ENCODE measurements around the gene TBC1D10A.

GRCh38 chr22:30323246-30323645, 3.5 kb downstream of the TBC1D10A start:
- TF ChIP-seq EZH2 (IDR thresholded peaks at IDR 0.05), result no peak
- no peak for TF ChIP-seq CEBPB (IDR thresholded peaks at IDR 0.05; ENCODE audit: low read depth)
- no peak for TF ChIP-seq CTCF (IDR thresholded peaks at IDR 0.05 in 2 of 3, conservative IDR thresholded peaks at IDR 0.05 in 1 of 3; ENCODE audit: borderline replicate concordance in 1 of 3, insufficient read depth in 1 of 3, low read depth in 2 of 3, low read length in 2 of 3)
- TF ChIP-seq ATF3 (IDR thresholded peaks at IDR 0.05), result no peak
- TF ChIP-seq FOSL1 (IDR thresholded peaks at IDR 0.05; ENCODE audit: low read depth), result no peak
- TF ChIP-seq POLR2AphosphoS5 (IDR thresholded peaks at IDR 0.05; ENCODE audit: low read depth, low read length), result no peak
- no peak for TF ChIP-seq POLR2A (IDR thresholded peaks at IDR 0.05; ENCODE audit: borderline replicate concordance, extremely low read depth, insufficient read depth, insufficient read length)
- TF ChIP-seq ZNF274 (IDR thresholded peaks at IDR 0.05; ENCODE audit: low read depth, low read length), result no peak
- TF ChIP-seq ZBTB33 (IDR thresholded peaks at IDR 0.05; ENCODE audit: extremely low read depth, insufficient replicate concordance, low read length), result no peak
- no peak for TF ChIP-seq EZH2phosphoT487 (IDR thresholded peaks at IDR 0.05; ENCODE audit: borderline replicate concordance)
- TF ChIP-seq ZFX (IDR thresholded peaks at IDR 0.05), result no peak
- TF ChIP-seq RAD21 (IDR thresholded peaks at IDR 0.05; ENCODE audit: low read depth), result no peak
- no peak for TF ChIP-seq EGR1 (IDR thresholded peaks at IDR 0.05; ENCODE audit: low read depth)
- TF ChIP-seq ELF1 (IDR thresholded peaks at IDR 0.05; ENCODE audit: borderline replicate concordance, low read depth), result no peak

Measured in HCT116 (cell line).